GM23338 (cell line): ENCODE results near the gene OTOP2.

Experiments
- POLR2AphosphoS5 ChIP-seq: IDR thresholded peaks from 2 replicates; pipeline ENCODE4 v1.6.1; 2016; ENCODE audit warnings: antibody characterized with exemption, low read depth
- TF ChIP-seq, protein P1 (sequence below), 2 experiments: fragments of 200-600 bp in 1 of 2; sonication (generic) in 1 of 2; conservative IDR thresholded peaks; 2 replicates each; pipeline versions ENCODE4 v1.5.1 to v1.6.1; 2016 to 2017; ENCODE audit warnings: antibody characterized with exemption in 2 of 2, low read depth in 2 of 2, mild to moderate bottlenecking in 2 of 2, moderate library complexity in 1 of 2

DNA sequence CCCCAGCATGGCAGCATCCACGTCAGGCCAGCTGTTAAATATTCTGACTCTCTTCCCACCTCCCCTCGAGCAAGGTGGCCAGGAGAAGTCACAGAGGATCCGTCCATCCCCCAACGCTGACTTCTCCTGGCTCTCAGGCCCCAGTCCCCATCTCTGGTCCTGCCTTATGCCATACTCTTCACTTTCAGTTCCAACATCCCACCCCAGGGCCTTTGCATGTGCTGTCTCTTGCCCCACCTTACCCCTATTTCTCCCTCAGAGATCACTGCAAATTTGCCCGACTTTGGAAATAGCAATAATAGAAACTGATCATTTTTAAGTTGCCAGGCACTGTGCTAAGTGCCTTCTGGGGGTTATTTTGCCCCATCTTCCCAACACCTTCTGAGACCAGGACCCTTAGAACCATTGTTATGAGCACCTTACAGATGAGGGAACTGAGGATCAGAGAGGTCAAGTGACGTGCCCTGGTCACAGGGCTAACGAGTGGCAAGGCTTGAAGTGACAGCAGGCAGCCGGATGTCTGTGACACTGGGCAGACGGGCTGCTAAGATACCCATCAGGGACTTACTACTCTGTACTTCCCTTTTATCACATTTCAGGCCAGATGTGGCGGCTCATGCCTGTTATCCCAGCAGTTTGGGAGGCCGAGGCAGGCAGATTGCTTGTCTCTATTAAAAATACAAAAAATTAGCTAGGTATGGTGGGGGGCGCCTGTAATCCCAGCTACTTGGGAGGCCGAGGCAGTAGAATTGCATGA is 30.8 kb downstream of the OTOP2 start:
- TF ChIP-seq, protein P1, sequence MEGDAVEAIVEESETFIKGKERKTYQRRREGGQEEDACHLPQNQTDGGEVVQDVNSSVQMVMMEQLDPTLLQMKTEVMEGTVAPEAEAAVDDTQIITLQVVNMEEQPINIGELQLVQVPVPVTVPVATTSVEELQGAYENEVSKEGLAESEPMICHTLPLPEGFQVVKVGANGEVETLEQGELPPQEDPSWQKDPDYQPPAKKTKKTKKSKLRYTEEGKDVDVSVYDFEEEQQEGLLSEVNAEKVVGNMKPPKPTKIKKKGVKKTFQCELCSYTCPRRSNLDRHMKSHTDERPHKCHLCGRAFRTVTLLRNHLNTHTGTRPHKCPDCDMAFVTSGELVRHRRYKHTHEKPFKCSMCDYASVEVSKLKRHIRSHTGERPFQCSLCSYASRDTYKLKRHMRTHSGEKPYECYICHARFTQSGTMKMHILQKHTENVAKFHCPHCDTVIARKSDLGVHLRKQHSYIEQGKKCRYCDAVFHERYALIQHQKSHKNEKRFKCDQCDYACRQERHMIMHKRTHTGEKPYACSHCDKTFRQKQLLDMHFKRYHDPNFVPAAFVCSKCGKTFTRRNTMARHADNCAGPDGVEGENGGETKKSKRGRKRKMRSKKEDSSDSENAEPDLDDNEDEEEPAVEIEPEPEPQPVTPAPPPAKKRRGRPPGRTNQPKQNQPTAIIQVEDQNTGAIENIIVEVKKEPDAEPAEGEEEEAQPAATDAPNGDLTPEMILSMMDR (conservative IDR thresholded peaks at IDR 0.05; ENCODE audit: low read depth in 2 of 2) = no peak
- no peak for TF ChIP-seq POLR2AphosphoS5
